ENCODE data around the gene PALM.

- no peak for TF ChIP-seq POLR2AphosphoS5 (IDR thresholded peaks at IDR 0.05; ENCODE audit: low read depth, low read length)
- no peak for TF ChIP-seq REST (IDR thresholded peaks at IDR 0.05; ENCODE audit: insufficient read depth in 1 of 2, low read depth in 2 of 2, low read length in 2 of 2)
- no peak for TF ChIP-seq TAF1 (IDR thresholded peaks at IDR 0.05; ENCODE audit: borderline replicate concordance, insufficient read depth, low read length)
- TF ChIP-seq SIN3A (IDR thresholded peaks at IDR 0.05; ENCODE audit: borderline replicate concordance, insufficient read depth, low read length), result no peak
- no peak for TF ChIP-seq FOXP2 (optimal IDR thresholded peaks at IDR 0.05; ENCODE audit: borderline replicate concordance, extremely low read depth, extremely low read length, insufficient read depth)
Measured at GRCh38 chr19:722553-723101, 13.9 kb downstream of the PALM start.

All from PFSK-1 (cell line).